Stimulated activated memory B cell treated with anti-CD40 and anti-IgM and Interleukin-4, amounts not matched to agents 10 μg/mL and 1 μg/mL and 100 μg/mL, for 72 hours (primary cell): ENCODE data around the gene CDH23.

Experiments
- ATAC-seq: fragments of 150-1000 bp; cut with Tn5 transposase; 2 replicates; pipeline ENCODE4 v1.10.0; 2021
- H3K27ac Mint-ChIP-seq: one replicate; pipeline ENCODE4 v1.8.0; 2022; ENCODE audit warnings: mild to moderate bottlenecking, mixed read lengths
- H3K27me3 Mint-ChIP-seq: one replicate; pipeline ENCODE4 v1.8.0; 2022; ENCODE audit warnings: mixed read lengths
- H3K36me3 Mint-ChIP-seq: one replicate; pipeline ENCODE4 v1.8.0; 2022; ENCODE audit warnings: mixed read lengths
- H3K4me1 Mint-ChIP-seq: one replicate; pipeline ENCODE4 v1.8.0; 2022; ENCODE audit warnings: mixed read lengths
- H3K4me3 Mint-ChIP-seq: one replicate; pipeline ENCODE4 v1.8.0; 2022; ENCODE audit warnings: mild to moderate bottlenecking, moderate library complexity, mixed read lengths
- H3K9me3 Mint-ChIP-seq: one replicate; pipeline ENCODE4 v1.8.0; 2022; ENCODE audit warnings: mixed read lengths

CDH23 gene

GRCh38 chr10:71551970-71552369 is 155.2 kb downstream of the CDH23 start:
- Mint-ChIP-seq H3K27ac (no peak overlapping the region), H3K27me3 (peaks cover 31% of the 10 kb centered on the region), H3K4me3 (no peak overlapping the region), H3K9me3 (peaks cover 7% of the 10 kb centered on the region), H3K36me3 (no peaks in the 10 kb centered on the region), H3K4me1 (no peaks in the 10 kb centered on the region)
- no peak for ATAC-seq

- Mint-ChIP-seq H3K9me3 (peaks cover 11% of the 10 kb centered on the region), H3K4me1 (no peaks in the 10 kb centered on the region), H3K27ac (no peak overlapping the region), H3K4me3 (no peak overlapping the region), H3K27me3 (peaks cover 40% of the 10 kb centered on the region), H3K36me3 (no peaks in the 10 kb centered on the region)
- ATAC-seq = no peak
Observed at GRCh38 chr10:71553432-71553831, 156.7 kb downstream of the CDH23 start.

DNA sequence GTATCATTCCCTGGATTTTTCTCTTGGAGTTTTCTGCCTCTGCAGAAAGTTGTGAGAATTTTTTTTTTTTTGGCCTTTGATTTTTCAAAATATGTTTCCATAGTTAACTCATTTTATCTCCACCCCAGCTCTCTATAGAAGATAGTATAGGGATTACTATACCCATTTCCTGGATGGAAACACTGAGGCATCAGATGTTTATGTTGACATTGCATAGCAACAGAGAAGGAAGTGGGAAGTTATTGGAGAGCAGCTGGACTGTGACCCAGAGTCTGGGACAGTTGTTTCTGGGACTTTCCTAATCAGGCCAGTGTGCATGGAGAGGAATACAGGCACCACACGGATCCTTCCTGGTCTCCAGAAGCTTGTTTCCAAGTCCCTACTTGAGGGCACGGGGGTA is 158.0 kb downstream of the CDH23 start:
- H3K27ac Mint-ChIP-seq = no peak overlapping the region
- H3K27me3 Mint-ChIP-seq = peaks cover 51% of the 10 kb centered on the region
- peaks cover 11% of the 10 kb centered on the region for H3K9me3 Mint-ChIP-seq
- H3K36me3 Mint-ChIP-seq = no peaks in the 10 kb centered on the region
- no peak overlapping the region for H3K4me3 Mint-ChIP-seq
- no peak for ATAC-seq
- no peaks in the 10 kb centered on the region for H3K4me1 Mint-ChIP-seq

GRCh38 chr10:71555087-71555723 is 158.5 kb downstream of the CDH23 start:
- no peak overlapping the region for H3K27ac Mint-ChIP-seq
- H3K4me3 Mint-ChIP-seq = no peak overlapping the region
- H3K27me3 Mint-ChIP-seq = peaks cover 56% of the 10 kb centered on the region
- no peaks in the 10 kb centered on the region for H3K36me3 Mint-ChIP-seq
- ATAC-seq = no peak
- H3K4me1 Mint-ChIP-seq = no peaks in the 10 kb centered on the region
- H3K9me3 Mint-ChIP-seq = peaks cover 11% of the 10 kb centered on the region

DNA sequence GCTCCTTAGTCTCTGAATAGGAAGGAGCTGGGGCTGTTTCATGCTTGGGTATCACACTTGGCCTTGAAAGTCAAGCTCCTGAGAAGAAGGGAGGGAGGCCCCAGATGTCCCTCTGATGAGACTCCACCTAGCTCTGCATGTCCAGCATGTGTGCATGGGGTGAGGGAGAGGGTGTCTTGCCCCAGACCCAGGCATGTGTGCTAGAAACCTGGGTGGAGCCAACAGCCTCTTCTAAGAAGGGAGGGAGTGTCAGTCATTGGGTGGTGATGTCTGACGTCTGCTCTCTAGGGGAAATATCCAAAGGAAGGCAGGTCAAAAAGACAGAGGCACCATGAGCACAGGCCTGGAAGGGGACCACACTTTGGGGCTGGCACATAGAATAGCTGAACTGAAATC is 159.0 kb downstream of the CDH23 start:
- Mint-ChIP-seq H3K36me3 (no peaks in the 10 kb centered on the region), H3K4me1 (no peaks in the 10 kb centered on the region), H3K9me3 (peaks cover 11% of the 10 kb centered on the region), H3K4me3 (no peak overlapping the region), H3K27me3 (peaks cover 61% of the 10 kb centered on the region), H3K27ac (no peak overlapping the region)
- no peak for ATAC-seq

- peaks cover 71% of the 10 kb centered on the region for H3K27me3 Mint-ChIP-seq
- H3K9me3 Mint-ChIP-seq = peaks cover 11% of the 10 kb centered on the region
- H3K4me3 Mint-ChIP-seq = no peak overlapping the region
- H3K36me3 Mint-ChIP-seq = no peaks in the 10 kb centered on the region
- no peaks in the 10 kb centered on the region for H3K4me1 Mint-ChIP-seq
- no peak for ATAC-seq
- no peak overlapping the region for H3K27ac Mint-ChIP-seq
Observed at GRCh38 chr10:71558991-71559390, 162.3 kb downstream of the CDH23 start.

DNA sequence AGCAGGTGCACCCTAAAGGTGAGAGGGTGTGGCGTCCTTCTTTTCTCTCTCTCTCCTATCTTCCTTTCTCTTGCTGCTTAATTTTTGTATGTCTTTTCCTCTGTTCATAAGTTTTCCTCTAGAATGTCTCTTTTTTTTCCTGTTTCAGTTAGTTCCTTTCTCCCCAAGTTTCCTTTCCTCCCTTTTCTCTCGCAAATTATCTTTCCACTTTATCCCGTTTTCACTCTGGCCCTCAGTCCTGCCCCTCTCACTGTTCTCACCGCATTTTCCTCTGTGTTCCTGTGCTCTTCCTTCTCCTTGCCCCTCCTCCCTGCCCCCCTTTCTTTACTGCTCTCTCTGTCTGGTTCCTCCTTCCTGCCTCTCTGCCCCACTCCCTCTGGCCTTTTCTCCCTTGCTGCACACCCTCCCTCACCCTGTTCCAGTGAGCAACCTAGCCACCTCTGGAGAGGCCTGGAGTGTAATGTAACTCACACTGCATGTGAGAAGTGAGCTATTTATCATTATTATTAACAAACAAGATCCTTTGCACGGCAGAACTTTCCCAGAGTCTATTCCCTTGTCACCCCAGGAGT is 164.4 kb downstream of the CDH23 start:
- Mint-ChIP-seq H3K27ac (no peak overlapping the region), H3K27me3 (peaks cover 72% of the 10 kb centered on the region), H3K9me3 (peaks cover 8% of the 10 kb centered on the region), H3K4me3 (no peak overlapping the region), H3K36me3 (no peaks in the 10 kb centered on the region), H3K4me1 (no peaks in the 10 kb centered on the region)
- ATAC-seq = no peak

- Mint-ChIP-seq H3K27ac (no peak overlapping the region), H3K36me3 (no peaks in the 10 kb centered on the region), H3K4me3 (no peak overlapping the region), H3K4me1 (no peaks in the 10 kb centered on the region), H3K9me3 (peaks cover 2% of the 10 kb centered on the region), H3K27me3 (peaks cover 62% of the 10 kb centered on the region)
- no peak for ATAC-seq
Observed at GRCh38 chr10:71562181-71562580, 165.5 kb downstream of the CDH23 start.

- Mint-ChIP-seq H3K4me3 (no peak overlapping the region), H3K9me3 (no peaks in the 10 kb centered on the region)
Observed at GRCh38 chr10:71562904-71563303, 166.2 kb downstream of the CDH23 start.

GRCh38 chr10:71564194-71564820 is 167.6 kb downstream of the CDH23 start:
- H3K4me3 Mint-ChIP-seq = no peak overlapping the region
- ATAC-seq = no peak
- no peaks in the 10 kb centered on the region for H3K9me3 Mint-ChIP-seq
- peaks cover 48% of the 10 kb centered on the region for H3K27me3 Mint-ChIP-seq
- H3K4me1 Mint-ChIP-seq = no peaks in the 10 kb centered on the region
- H3K36me3 Mint-ChIP-seq = no peaks in the 10 kb centered on the region
- H3K27ac Mint-ChIP-seq = no peak overlapping the region

More at GRCh38 chr10:71562904-71563303, 166.2 kb downstream of the CDH23 start:
- H3K27ac Mint-ChIP-seq = no peak overlapping the region
- ATAC-seq = no peak
- no peaks in the 10 kb centered on the region for H3K4me1 Mint-ChIP-seq
- peaks cover 60% of the 10 kb centered on the region for H3K27me3 Mint-ChIP-seq
- H3K36me3 Mint-ChIP-seq = no peaks in the 10 kb centered on the region

GRCh38 chr10:71565284-71566000 is 168.7 kb downstream of the CDH23 start:
- H3K9me3 Mint-ChIP-seq = no peaks in the 10 kb centered on the region
- no peak overlapping the region for H3K27ac Mint-ChIP-seq
- no peak overlapping the region for H3K4me3 Mint-ChIP-seq
- no peaks in the 10 kb centered on the region for H3K36me3 Mint-ChIP-seq
- peaks cover 37% of the 10 kb centered on the region for H3K27me3 Mint-ChIP-seq
- ATAC-seq = no peak
- no peaks in the 10 kb centered on the region for H3K4me1 Mint-ChIP-seq

GRCh38 chr10:71567006-71567405 is 170.3 kb downstream of the CDH23 start:
- Mint-ChIP-seq H3K27ac (no peak overlapping the region), H3K4me3 (no peak overlapping the region), H3K9me3 (no peaks in the 10 kb centered on the region), H3K36me3 (no peaks in the 10 kb centered on the region), H3K4me1 (no peaks in the 10 kb centered on the region), H3K27me3 (peaks cover 24% of the 10 kb centered on the region)
- ATAC-seq = no peak

GRCh38 chr10:71568896-71569492 is 172.3 kb downstream of the CDH23 start:
- no peak overlapping the region for H3K27ac Mint-ChIP-seq
- H3K36me3 Mint-ChIP-seq = no peaks in the 10 kb centered on the region
- no peak for ATAC-seq
- H3K4me1 Mint-ChIP-seq = no peaks in the 10 kb centered on the region
- peaks cover 16% of the 10 kb centered on the region for H3K27me3 Mint-ChIP-seq
- no peak overlapping the region for H3K4me3 Mint-ChIP-seq
- no peaks in the 10 kb centered on the region for H3K9me3 Mint-ChIP-seq

GRCh38 chr10:71569775-71570588 is 173.3 kb downstream of the CDH23 start:
- Mint-ChIP-seq H3K27ac (no peak overlapping the region), H3K9me3 (no peaks in the 10 kb centered on the region), H3K4me1 (no peaks in the 10 kb centered on the region), H3K27me3 (peaks cover 6% of the 10 kb centered on the region), H3K4me3 (no peak overlapping the region), H3K36me3 (no peaks in the 10 kb centered on the region)
- peak; percentile 37 for ATAC-seq
